Skeletal muscle satellite cell (primary cell): Measurements from ENCODE around the gene PTPN1.
"Not testable (repeated sequence)": the region's sequence is repeated elsewhere in the genome, so short reads cannot be mapped to it uniquely, and the experiment has no call there.

ENCODE experiments used
- H3K27me3 ChIP-seq: 2 replicates; pipeline ENCODE4 v1.7.0; 2013; ENCODE audit warnings: low read length; ENCODE audit not compliant: control insufficient read depth, insufficient read depth
- H3K36me3 ChIP-seq: 2 replicates; pipeline ENCODE4 v1.7.0; 2013; ENCODE audit warnings: mild to moderate bottlenecking, control low read depth, low read length; ENCODE audit not compliant: insufficient read depth
- H3K4me1 ChIP-seq: 2 replicates; pipeline ENCODE4 v1.7.0; 2013; ENCODE audit warnings: low read length; ENCODE audit not compliant: control insufficient read depth, insufficient read depth
- H3K4me2 ChIP-seq: 2 replicates; pipeline ENCODE4 v1.7.0; 2013; ENCODE audit warnings: mild to moderate bottlenecking, low read length
- H3K4me3 ChIP-seq: 2 replicates; pipeline ENCODE4 v1.7.0; 2013; ENCODE audit warnings: low read length
- H3K9ac ChIP-seq: 2 replicates; pipeline ENCODE4 v1.7.0; 2013; ENCODE audit warnings: mild to moderate bottlenecking, low read depth, low read length, moderate library complexity
- H3K9me3 ChIP-seq: replicated peaks from 2 replicates; pipeline ENCODE4 v1.7.0; 2013; ENCODE audit warnings: mild to moderate bottlenecking, control low read depth, low read length

PTPN1 gene

GRCh38 chr20:50470264-50470858 lies 39.8 kb upstream of the PTPN1 start:
- Histone ChIP-seq H3K4me2 (no peak overlapping the region), H3K36me3 (no peaks in the 10 kb centered on the region), H3K9me3 (no peaks in the 10 kb centered on the region), H3K4me1 (peaks cover under 1% of the 10 kb centered on the region), H3K4me3 (no peak overlapping the region), H3K27me3 (no peaks in the 10 kb centered on the region), H3K9ac (no peak overlapping the region)

DNA sequence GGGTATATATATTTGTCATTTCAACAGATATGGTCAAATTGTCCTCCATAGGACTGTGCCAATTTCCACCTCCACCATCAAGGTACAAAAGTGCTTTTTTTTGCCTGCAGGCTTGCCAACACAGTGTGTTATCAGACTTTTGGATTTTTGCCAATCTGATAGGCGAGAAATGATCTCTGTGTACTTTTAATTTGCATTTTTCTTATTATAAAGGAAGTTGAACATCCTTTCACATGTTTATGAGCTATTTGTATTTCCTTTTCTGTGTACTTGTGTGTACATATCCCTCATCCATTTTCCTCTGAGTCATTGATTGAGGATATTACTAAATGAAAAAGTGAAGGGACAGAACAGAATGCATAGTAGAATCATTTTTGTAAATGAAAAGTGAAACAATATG lies 39.0 kb upstream of the PTPN1 start:
- Histone ChIP-seq H3K36me3 (no peaks in the 10 kb centered on the region), H3K4me1 (peaks cover 8% of the 10 kb centered on the region)

DNA sequence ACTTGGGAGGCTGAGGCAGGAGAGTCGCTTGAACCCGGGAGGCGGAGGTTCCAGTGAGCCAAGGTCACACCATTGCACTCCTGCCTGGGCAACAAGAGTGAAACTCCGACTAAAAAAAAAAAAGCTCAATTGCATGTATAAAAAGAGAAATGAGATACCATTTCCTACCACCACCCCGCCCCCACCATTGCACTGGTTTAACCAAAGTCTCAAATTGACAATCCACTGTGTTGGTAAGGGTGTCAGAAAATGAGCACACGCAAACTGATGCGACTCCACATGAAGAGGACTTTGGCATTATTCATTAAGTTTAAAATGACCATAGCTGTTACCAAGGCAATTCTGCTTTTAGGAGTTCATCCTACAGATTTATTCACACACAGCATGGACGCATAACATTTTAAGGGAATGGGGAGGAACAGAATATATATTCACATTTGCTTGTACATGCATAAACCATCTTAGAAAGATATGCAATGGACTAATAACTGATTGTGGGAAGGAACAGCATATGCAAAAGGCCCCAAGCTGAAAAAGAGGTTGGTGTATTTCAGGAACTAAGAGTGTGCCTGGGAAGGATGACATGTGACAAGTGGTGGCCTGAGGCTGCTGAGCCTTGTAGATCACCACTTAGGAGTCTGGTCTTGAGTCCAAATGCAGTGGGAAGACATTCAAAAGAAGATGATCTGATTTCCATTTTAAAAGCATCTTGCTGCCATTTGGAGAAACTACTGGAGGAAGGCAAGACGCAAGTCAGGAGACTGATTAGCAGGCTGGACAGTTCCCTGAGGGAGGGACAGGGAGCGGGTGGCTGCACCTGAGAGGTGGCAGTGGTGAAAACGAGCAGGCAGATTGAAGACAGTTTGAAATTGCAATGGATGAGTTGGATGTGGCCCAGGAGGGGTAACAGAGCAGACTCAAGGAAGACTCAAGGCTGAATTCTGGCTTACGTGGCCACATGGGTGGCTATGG lies 37.2 kb upstream of the PTPN1 start:
- H3K36me3 ChIP-seq, result no peaks in the 10 kb centered on the region
- H3K4me2 ChIP-seq, result no peak overlapping the region
- no peak overlapping the region for H3K9ac ChIP-seq
- no peaks in the 10 kb centered on the region for H3K9me3 ChIP-seq
- H3K27me3 ChIP-seq, result no peaks in the 10 kb centered on the region
- H3K4me3 ChIP-seq, result no peak overlapping the region
- H3K4me1 ChIP-seq, result peaks cover 8% of the 10 kb centered on the region

More for the DNA sequence above, 39.0 kb upstream of the PTPN1 start:
- Histone ChIP-seq H3K27me3 (no peaks in the 10 kb centered on the region), H3K9me3 (no peaks in the 10 kb centered on the region), H3K4me2 (no peak overlapping the region), H3K9ac (no peak overlapping the region), H3K4me3 (no peak overlapping the region)

DNA sequence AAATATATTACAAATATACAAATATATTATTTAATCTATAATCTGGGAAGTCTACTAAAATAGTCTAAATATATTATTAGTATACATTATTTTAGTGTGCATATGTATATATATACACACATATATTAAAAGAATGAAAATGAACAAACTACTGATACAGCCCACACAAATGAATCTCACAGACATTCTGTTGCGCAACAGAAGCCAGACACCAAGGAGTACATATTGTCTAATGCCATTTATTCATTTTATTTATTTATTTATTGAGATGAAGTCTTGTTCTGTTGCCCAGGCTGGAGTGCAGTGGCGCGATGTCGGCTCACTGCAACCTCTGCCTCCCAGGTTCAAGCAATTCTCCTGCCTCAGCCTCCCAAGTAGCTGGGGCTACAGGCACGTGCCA lies 35.8 kb upstream of the PTPN1 start:
- not testable (repeated sequence) for H3K9ac ChIP-seq, H3K4me2 ChIP-seq
- H3K4me1 ChIP-seq, result peaks cover 11% of the 10 kb centered on the region

GRCh38 chr20:50475681-50476292 lies 34.4 kb upstream of the PTPN1 start:
- Histone ChIP-seq H3K27me3 (no peaks in the 10 kb centered on the region), H3K4me3 (no peak overlapping the region), H3K4me2 (no peak overlapping the region), H3K4me1 (peaks cover 11% of the 10 kb centered on the region), H3K9ac (no peak overlapping the region), H3K36me3 (no peaks in the 10 kb centered on the region), H3K9me3 (no peaks in the 10 kb centered on the region)

More for the DNA sequence above, 35.8 kb upstream of the PTPN1 start:
- H3K4me3 ChIP-seq, H3K27me3 ChIP-seq, H3K9me3 ChIP-seq, H3K36me3 ChIP-seq: not testable (repeated sequence)

DNA sequence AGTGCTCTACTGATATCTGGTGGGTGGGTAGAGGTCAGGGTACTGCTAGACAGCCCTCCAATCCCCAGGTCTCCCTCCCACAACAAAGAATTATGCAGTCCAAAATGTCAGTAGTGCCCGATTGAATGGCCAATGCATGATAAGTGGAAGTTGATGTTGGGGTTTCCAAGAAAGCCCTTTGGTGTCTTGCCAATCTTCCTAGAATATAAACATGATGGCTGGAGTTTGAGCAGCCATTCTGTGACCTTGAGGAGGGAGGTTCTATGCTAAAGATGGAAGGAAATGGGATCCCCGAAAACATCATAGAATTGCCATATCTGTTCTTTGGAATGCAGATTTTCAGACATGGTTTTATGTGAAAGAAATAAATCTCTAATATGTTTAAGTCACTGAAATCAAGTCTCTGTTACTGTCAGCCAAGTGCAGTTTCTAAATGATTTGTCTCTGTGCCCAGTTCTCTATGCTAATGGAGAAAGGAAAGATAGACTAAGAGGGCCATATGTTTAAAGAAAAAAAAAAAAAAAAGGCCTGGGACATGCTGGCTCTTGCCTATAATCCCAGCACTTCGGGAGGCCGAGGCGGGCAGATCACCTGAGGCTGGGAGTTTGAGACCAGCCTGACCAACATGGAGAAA lies 32.8 kb upstream of the PTPN1 start:
- H3K4me1 ChIP-seq, result peaks cover 11% of the 10 kb centered on the region
- H3K27me3 ChIP-seq, result no peaks in the 10 kb centered on the region
- no peak overlapping the region for H3K9ac ChIP-seq
- H3K4me3 ChIP-seq, result no peak overlapping the region
- H3K9me3 ChIP-seq, result no peaks in the 10 kb centered on the region
- H3K4me2 ChIP-seq, result no peak overlapping the region
- H3K36me3 ChIP-seq, result no peaks in the 10 kb centered on the region

DNA sequence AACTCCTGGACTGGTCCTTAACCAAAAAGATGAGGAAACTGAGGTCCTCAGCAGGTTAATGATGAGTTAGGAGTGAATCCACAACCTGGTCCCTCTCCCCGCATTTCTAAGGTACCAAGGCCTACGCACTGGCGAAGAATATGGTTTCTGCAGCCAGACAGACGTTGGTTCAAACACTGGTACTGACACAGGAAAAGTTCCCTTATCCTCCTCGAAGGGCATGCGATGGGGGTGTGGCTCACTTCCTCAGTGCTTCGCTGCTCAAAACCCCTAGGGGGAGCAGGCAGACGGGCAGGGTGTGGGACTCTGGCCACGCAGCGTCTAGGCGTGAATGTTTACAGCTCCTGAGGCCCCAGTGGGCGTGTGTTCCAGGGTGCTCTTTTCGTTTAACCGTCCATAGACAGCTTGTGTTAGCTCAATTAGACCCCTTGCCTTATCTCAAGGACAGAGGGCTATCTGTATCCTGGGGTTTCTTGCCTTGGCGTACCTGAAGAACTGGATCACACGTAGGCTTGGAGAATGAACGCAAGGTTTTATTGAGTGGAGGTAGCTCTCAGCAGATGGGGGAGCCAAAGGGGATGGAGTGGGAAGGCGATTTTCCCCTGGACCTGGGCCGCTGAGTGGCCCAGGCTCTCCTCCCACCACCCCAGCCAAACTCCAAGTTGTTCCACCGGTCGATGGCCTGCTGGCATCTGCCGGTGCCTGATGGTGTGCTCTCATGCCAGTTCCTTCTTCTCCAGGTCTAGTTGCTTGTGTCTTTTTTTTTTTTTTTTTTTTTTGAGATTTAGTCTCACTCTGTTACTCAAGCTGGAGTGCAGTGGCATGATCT lies 31.8 kb upstream of the PTPN1 start:
- Histone ChIP-seq H3K4me2 (peak overlapping the region; percentile 19), H3K4me3 (no peak overlapping the region), H3K4me1 (peaks cover 14% of the 10 kb centered on the region)

DNA sequence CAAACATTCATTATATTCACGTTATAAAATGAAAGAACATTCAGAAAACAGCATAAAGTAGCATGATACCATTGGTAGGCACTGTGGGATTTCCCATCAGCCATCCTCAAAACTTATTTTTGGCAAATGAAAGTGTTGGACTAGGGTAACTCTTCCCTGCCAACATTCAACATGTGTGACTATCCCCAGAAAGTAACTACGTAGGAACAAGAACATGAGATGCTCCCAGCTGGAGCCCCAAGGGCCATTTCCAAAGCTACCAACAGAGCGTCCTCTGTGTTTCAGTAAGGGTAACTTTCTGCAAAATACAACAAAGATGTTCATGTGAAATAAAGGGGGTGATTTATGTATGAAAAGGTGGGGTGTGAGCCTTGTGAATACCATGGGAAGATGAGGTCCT lies 28.4 kb upstream of the PTPN1 start:
- Histone ChIP-seq H3K9me3 (no peaks in the 10 kb centered on the region), H3K27me3 (no peaks in the 10 kb centered on the region), H3K4me3 (no peak overlapping the region), H3K9ac (no peak overlapping the region), H3K4me1 (peaks cover 16% of the 10 kb centered on the region), H3K4me2 (no peak overlapping the region), H3K36me3 (no peaks in the 10 kb centered on the region)

More for the DNA sequence above, 31.8 kb upstream of the PTPN1 start:
- H3K9ac ChIP-seq, result no peak overlapping the region
- H3K9me3 ChIP-seq, result no peaks in the 10 kb centered on the region
- no peaks in the 10 kb centered on the region for H3K27me3 ChIP-seq
- no peaks in the 10 kb centered on the region for H3K36me3 ChIP-seq

GRCh38 chr20:50482396-50482981 lies 27.7 kb upstream of the PTPN1 start:
- Histone ChIP-seq H3K9me3 (no peaks in the 10 kb centered on the region), H3K36me3 (no peaks in the 10 kb centered on the region), H3K4me2 (no peak overlapping the region), H3K4me3 (no peak overlapping the region), H3K27me3 (no peaks in the 10 kb centered on the region), H3K9ac (no peak overlapping the region), H3K4me1 (peaks cover 16% of the 10 kb centered on the region)

- H3K27me3 ChIP-seq, result no peaks in the 10 kb centered on the region
- H3K4me3 ChIP-seq, result peak overlapping the region; percentile 68
- H3K4me1 ChIP-seq, result peaks cover 13% of the 10 kb centered on the region
- no peaks in the 10 kb centered on the region for H3K36me3 ChIP-seq
- no peaks in the 10 kb centered on the region for H3K9me3 ChIP-seq
- peak overlapping the region; percentile 83 for H3K4me2 ChIP-seq
- H3K9ac ChIP-seq, result peak overlapping the region; percentile 75
Measured at GRCh38 chr20:50484271-50484976, 25.8 kb upstream of the PTPN1 start.
